Stimulated activated CD8-positive, alpha-beta memory T cell treated with anti-CD3 and anti-CD28 coated beads, Interleukin-2, amount 100 ng/mL, for 48 hours (primary cell): ENCODE data around the gene DAPP1.

Experiments used
- DNase-seq, 2 donors: peaks; one replicate each; pipeline ENCODE4 v3.0.0-alpha.2; 2020; ENCODE audit warnings: low read depth in 2 of 2

DAPP1 gene

GRCh38 chr4:99915449-99915848, 98.8 kb downstream of the DAPP1 start:
- no peak for DNase-seq

DNA sequence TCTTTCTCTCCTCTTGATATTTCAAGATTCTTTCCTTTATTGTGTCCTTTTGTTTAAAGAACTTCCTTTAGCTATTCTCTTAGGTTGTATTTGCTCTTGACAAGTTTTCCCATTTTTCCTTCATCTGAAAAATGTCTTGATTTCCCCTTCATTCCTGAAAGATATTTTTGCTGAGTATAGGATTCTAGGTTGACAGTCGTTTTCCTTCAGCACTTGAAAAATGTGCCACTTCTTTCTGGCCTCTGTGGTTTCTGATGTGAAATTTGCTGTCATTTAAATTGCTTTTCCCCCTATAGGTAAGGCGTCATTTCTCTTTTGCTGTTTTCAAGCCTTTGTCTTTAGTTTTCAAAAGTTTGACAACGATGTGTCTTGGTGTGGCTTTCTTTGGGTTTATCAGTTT, 100.9 kb downstream of the DAPP1 start:
- DNase-seq: no peak

DNA sequence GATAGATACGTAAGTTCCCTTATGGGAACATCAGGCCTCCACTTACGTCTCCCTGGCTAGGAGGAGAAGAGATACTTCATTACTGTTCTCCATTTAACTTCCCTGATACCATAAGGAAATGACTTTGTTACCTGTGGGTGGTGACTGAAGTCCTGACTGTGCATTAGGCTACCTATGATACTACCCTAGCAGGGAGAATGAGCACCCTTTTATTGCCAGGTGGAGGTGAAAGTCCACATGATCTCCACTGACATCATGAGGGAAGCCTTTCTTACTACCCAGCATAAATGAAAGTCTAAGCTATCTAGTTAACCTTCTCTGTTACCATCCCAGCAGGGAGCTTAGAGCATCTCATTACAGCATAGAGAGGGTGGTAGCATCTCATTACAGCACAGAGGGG, 102.0 kb downstream of the DAPP1 start:
- no peak for DNase-seq
